ENCODE measurements around the gene KCNC1.

DNA sequence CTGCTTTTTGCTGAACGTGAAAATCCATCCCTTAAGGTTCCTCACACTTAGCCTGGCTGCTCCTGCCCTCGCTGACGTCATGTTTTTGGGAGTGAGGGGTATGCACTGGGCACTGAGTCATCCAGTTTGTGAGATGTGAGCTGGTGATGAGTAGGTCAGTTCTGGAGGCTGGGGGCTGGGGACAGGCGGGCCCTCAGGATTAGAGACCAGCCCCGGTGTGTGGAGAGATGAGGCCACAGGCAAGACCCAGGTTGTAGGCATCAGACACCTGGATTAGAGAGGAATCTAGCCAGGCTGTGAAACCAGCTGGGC, 9.2 kb downstream of the KCNC1 start:
- TF ChIP-seq, protein P1, sequence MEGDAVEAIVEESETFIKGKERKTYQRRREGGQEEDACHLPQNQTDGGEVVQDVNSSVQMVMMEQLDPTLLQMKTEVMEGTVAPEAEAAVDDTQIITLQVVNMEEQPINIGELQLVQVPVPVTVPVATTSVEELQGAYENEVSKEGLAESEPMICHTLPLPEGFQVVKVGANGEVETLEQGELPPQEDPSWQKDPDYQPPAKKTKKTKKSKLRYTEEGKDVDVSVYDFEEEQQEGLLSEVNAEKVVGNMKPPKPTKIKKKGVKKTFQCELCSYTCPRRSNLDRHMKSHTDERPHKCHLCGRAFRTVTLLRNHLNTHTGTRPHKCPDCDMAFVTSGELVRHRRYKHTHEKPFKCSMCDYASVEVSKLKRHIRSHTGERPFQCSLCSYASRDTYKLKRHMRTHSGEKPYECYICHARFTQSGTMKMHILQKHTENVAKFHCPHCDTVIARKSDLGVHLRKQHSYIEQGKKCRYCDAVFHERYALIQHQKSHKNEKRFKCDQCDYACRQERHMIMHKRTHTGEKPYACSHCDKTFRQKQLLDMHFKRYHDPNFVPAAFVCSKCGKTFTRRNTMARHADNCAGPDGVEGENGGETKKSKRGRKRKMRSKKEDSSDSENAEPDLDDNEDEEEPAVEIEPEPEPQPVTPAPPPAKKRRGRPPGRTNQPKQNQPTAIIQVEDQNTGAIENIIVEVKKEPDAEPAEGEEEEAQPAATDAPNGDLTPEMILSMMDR (IDR thresholded peaks at IDR 0.05): no peak
- TF ChIP-seq ZFX (IDR thresholded peaks at IDR 0.05; ENCODE audit: borderline replicate concordance): no peak
